HepG2 (cell line): ENCODE results near the gene MREG. TPM values are rescaled to one million over a fixed set of nuclear protein-coding genes. Genes with fewer than 3 reads are reported as not detected.
A peak's percentile ranks its signal among the peaks of the same experiment; 100 is the strongest.

Source experiments
- ATF7-NPFF ChIP-seq: sonication (generic); formaldehyde crosslinking; IDR thresholded peaks from 2 replicates; pipeline ENCODE4 v1.8.1; 2023; ENCODE audit warnings: mild to moderate bottlenecking, low read depth, missing genetic modification reagents, moderate library complexity
- ELF3 ChIP-seq: IDR thresholded peaks from 2 replicates; pipeline ENCODE4 v1.6.1; 2016; ENCODE audit warnings: missing genetic modification reagents, missing compliant biosample characterization
- ELK4 ChIP-seq: sonication (generic); formaldehyde crosslinking; IDR thresholded peaks from 2 replicates; pipeline ENCODE4 v1.9.0; 2021; ENCODE audit warnings: missing genetic modification reagents, borderline replicate concordance
- ESRRA ChIP-seq: sonication (generic); formaldehyde crosslinking; IDR thresholded peaks from 2 replicates; pipeline ENCODE4 v1.5.1; 2020; ENCODE audit warnings: mild to moderate bottlenecking, low read depth, missing genetic modification reagents
- GMEB1 ChIP-seq: sonication (generic); formaldehyde crosslinking; IDR thresholded peaks from 2 replicates; pipeline ENCODE4 v1.5.1; 2020; ENCODE audit warnings: missing genetic modification reagents, mild to moderate bottlenecking, borderline replicate concordance
- GTF3A ChIP-seq: sonication (generic); formaldehyde crosslinking; conservative IDR thresholded peaks from 2 replicates; pipeline ENCODE4 v1.4.0; 2020; ENCODE audit warnings: mild to moderate bottlenecking, missing genetic modification reagents
- HNRNPUL1 ChIP-seq: fragments of 200-400 bp; formaldehyde crosslinking; IDR thresholded peaks from 2 replicates; pipeline ENCODE4 v1.6.1; 2017; ENCODE audit warnings: low read depth, mild to moderate bottlenecking, low read length, moderate library complexity
- POLR2G ChIP-seq: fragments of 200-400 bp; formaldehyde crosslinking; IDR thresholded peaks from 2 replicates; pipeline ENCODE4 v1.6.1; 2018; ENCODE audit warnings: mild to moderate bottlenecking, low read depth, low read length, moderate library complexity
- ZFP36L1 ChIP-seq: sonication (generic); formaldehyde crosslinking; IDR thresholded peaks from 2 replicates; pipeline ENCODE4 v1.8.0; 2022; ENCODE audit warnings: mild to moderate bottlenecking, missing genetic modification reagents, moderate library complexity
- ZNF232 ChIP-seq: sonication (generic); formaldehyde crosslinking; IDR thresholded peaks from 2 replicates; pipeline ENCODE4 v1.4.0; 2020; ENCODE audit warnings: missing genetic modification reagents, borderline replicate concordance
- ZNF256 ChIP-seq: sonication (generic); formaldehyde crosslinking; conservative IDR thresholded peaks from 2 replicates; pipeline ENCODE4 v1.4.0; 2020; ENCODE audit warnings: missing genetic modification reagents
- ZNF513 ChIP-seq: sonication (generic); formaldehyde crosslinking; conservative IDR thresholded peaks from 2 replicates; pipeline ENCODE4 v1.5.0; 2020; ENCODE audit warnings: missing genetic modification reagents
- ZNF7 ChIP-seq: IDR thresholded peaks from 2 replicates; pipeline ENCODE4 v1.6.1; 2016; ENCODE audit warnings: missing biosample characterization, missing genetic modification reagents
- polyA plus RNA-seq, 8 experiments: library from polyadenylated mRNA; depleted of rRNA in 3 of 8; stranded (reverse) in 7 of 8; unstranded in 1 of 8; fragments of >200 nt; fragmentation: Illumina TruSeq in 4 of 8; extraction: Trizol in 4 of 8; gene quantifications; 2 replicates each; pipeline versions ENCODE4 v1.2.1 to v1.2.3, GENCODE V29; 2011 to 2016; ENCODE audit warnings: low read depth in 4 of 8, missing spikeins in 1 of 8, mixed read lengths in 1 of 8; ENCODE audit not compliant: insufficient read depth in 1 of 8
- total RNA-seq, 5 experiments: library from RNA; depleted of rRNA; stranded (reverse); fragments of >200 nt; fragmentation: Illumina TruSeq; extraction: Trizol; gene quantifications; 2 replicates each; pipeline ENCODE4 v1.2.3, GENCODE V29; 2016; ENCODE audit warnings: low read depth in 1 of 5
- TF ChIP-seq, protein P1 (sequence below): sonication (generic); formaldehyde crosslinking; conservative IDR thresholded peaks from 2 replicates; pipeline ENCODE4 v1.8.0; 2022; ENCODE audit warnings: mild to moderate bottlenecking, moderate library complexity, missing genetic modification reagents
- TF ChIP-seq, protein P2 (sequence below): sonication (generic); formaldehyde crosslinking; IDR thresholded peaks from 2 replicates; pipeline ENCODE4 v1.9.0; 2021; ENCODE audit warnings: mild to moderate bottlenecking, missing genetic modification reagents

Gene MREG
- total and polyA plus RNA-seq, 2 of the 13 experiments (the other 11 are each of a cell fraction or from before 2014, with no cell fraction given): 7.5 to 23.3 TPM

DNA sequence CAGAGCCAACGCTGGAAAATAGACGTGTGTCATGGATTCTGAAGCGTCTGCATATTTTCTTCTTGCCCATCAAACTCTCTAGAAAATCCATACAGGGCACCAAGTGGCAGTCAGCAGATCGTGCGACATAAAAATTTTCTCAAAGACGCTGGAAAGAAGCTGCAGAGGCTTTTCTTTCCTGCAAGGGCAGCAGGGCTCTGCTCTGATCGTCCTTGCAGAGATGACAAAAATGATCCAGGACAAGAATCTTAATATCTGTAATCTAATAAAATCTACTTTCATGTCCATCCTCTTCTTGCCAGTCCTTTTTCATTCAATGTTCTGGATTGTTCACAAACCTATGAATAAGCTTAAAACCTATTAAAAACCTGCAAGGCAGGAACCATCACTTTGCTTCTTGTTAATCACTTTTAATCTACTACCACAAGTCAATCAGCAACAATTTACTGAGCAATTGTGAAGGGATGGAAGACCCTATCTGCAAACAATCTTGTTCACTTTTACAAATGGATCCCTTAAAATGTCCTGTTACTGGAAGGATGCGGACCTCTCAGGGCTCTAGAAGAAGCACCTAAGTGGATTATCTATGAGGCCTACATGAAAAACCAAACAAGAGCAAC lies 93.6 kb downstream of the MREG start (continued):
- TF ChIP-seq, protein P1, sequence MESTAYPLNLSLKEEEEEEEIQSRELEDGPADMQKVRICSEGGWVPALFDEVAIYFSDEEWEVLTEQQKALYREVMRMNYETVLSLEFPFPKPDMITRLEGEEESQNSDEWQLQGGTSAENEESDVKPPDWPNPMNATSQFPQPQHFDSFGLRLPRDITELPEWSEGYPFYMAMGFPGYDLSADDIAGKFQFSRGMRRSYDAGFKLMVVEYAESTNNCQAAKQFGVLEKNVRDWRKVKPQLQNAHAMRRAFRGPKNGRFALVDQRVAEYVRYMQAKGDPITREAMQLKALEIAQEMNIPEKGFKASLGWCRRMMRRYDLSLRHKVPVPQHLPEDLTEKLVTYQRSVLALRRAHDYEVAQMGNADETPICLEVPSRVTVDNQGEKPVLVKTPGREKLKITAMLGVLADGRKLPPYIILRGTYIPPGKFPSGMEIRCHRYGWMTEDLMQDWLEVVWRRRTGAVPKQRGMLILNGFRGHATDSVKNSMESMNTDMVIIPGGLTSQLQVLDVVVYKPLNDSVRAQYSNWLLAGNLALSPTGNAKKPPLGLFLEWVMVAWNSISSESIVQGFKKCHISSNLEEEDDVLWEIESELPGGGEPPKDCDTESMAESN: peak; percentile 52; the same call in 1 of the 2 replicates
- 0 out of 2 replicates have a peak, but pooled peaks have one; percentile 17 for TF ChIP-seq ZFP36L1 (CRISPR knock-in tag)
- no peak for TF ChIP-seq ELK4 (CRISPR knock-in tag)
- no peak for TF ChIP-seq HNRNPUL1
- TF ChIP-seq ZNF7 (CRISPR knock-in tag): no peak
- no peak for TF ChIP-seq ZNF513 (CRISPR knock-in tag)
- TF ChIP-seq ESRRA (CRISPR knock-in tag): 0 out of 2 replicates have a peak, but pooled peaks have one; percentile 21
- TF ChIP-seq, protein P2, sequence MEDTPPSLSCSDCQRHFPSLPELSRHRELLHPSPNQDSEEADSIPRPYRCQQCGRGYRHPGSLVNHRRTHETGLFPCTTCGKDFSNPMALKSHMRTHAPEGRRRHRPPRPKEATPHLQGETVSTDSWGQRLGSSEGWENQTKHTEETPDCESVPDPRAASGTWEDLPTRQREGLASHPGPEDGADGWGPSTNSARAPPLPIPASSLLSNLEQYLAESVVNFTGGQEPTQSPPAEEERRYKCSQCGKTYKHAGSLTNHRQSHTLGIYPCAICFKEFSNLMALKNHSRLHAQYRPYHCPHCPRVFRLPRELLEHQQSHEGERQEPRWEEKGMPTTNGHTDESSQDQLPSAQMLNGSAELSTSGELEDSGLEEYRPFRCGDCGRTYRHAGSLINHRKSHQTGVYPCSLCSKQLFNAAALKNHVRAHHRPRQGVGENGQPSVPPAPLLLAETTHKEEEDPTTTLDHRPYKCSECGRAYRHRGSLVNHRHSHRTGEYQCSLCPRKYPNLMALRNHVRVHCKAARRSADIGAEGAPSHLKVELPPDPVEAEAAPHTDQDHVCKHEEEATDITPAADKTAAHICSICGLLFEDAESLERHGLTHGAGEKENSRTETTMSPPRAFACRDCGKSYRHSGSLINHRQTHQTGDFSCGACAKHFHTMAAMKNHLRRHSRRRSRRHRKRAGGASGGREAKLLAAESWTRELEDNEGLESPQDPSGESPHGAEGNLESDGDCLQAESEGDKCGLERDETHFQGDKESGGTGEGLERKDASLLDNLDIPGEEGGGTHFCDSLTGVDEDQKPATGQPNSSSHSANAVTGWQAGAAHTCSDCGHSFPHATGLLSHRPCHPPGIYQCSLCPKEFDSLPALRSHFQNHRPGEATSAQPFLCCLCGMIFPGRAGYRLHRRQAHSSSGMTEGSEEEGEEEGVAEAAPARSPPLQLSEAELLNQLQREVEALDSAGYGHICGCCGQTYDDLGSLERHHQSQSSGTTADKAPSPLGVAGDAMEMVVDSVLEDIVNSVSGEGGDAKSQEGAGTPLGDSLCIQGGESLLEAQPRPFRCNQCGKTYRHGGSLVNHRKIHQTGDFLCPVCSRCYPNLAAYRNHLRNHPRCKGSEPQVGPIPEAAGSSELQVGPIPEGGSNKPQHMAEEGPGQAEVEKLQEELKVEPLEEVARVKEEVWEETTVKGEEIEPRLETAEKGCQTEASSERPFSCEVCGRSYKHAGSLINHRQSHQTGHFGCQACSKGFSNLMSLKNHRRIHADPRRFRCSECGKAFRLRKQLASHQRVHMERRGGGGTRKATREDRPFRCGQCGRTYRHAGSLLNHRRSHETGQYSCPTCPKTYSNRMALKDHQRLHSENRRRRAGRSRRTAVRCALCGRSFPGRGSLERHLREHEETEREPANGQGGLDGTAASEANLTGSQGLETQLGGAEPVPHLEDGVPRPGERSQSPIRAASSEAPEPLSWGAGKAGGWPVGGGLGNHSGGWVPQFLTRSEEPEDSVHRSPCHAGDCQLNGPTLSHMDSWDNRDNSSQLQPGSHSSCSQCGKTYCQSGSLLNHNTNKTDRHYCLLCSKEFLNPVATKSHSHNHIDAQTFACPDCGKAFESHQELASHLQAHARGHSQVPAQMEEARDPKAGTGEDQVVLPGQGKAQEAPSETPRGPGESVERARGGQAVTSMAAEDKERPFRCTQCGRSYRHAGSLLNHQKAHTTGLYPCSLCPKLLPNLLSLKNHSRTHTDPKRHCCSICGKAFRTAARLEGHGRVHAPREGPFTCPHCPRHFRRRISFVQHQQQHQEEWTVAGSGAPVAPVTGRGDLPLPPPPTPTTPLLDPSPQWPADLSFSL (CRISPR knock-in tag): no peak
- TF ChIP-seq ATF7-NPFF (CRISPR knock-in tag): 0 out of 2 replicates have a peak, but pooled peaks have one; percentile 33
- TF ChIP-seq ZNF256: no peak
- no peak for TF ChIP-seq ELF3 (CRISPR knock-in tag)
- peak; percentile 24; the same call in 1 of the 2 replicates for TF ChIP-seq GMEB1
- no peak for TF ChIP-seq GTF3A (CRISPR knock-in tag)
- no peak for TF ChIP-seq POLR2G
- TF ChIP-seq ZNF232 (CRISPR knock-in tag): no peak
